HEK293 (cell line): ENCODE measurements around the gene INPP5B.
A peak's percentile ranks its signal among the peaks of the same experiment; 100 is the strongest.

Experiments
- CTCF ChIA-PET: fragments of 350-600 bp; formaldehyde crosslinking; extraction: SDS; loops from one replicate; lab custom pipeline; 2021; ENCODE audit warnings: antibody characterized with exemption; lab: Yijun Ruan, JAX
- POLR2A ChIA-PET: fragments of 300-600 bp; formaldehyde crosslinking; extraction: SDS; loops from one replicate; lab custom pipeline; 2020; ENCODE audit warnings: antibody characterized with exemption, inconsistent platforms; lab: Yijun Ruan, JAX
- H3K27ac ChIP-seq: fragments of 200-500 bp; sonication (Bioruptor generic); 2 replicates; pipeline ENCODE4 v1.5.1; 2014; ENCODE audit warnings: low read depth, low read length, control low read depth, inconsistent platforms; ENCODE audit errors: extremely low read depth
- H3K36me3 ChIP-seq, 2 experiments: fragments of 200-500 bp in 1 of 2; sonication (Bioruptor generic) in 1 of 2; 1 replicate in 1 of 2; 2 replicates in 1 of 2; pipeline ENCODE4 v1.5.1; 2014 to 2017; ENCODE audit warnings: inconsistent platforms in 2 of 2, low read length in 2 of 2; ENCODE audit not compliant: control insufficient read depth in 2 of 2, insufficient read depth in 1 of 2
- H3K4me1 ChIP-seq: fragments of 200-500 bp; sonication (Bioruptor generic); 2 replicates; pipeline ENCODE4 v1.5.1; 2014; ENCODE audit warnings: mild to moderate bottlenecking, low read length, inconsistent platforms; ENCODE audit not compliant: control insufficient read depth, insufficient read depth
- H3K4me3 ChIP-seq: 2 replicates; pipeline ENCODE4 v1.5.1; 2011; ENCODE audit warnings: low read depth, mild to moderate bottlenecking, control low read depth, low read length, moderate library complexity
- H3K9me3 ChIP-seq: fragments of 200-500 bp; sonication (Bioruptor generic); 2 replicates; pipeline ENCODE4 v1.5.1; 2014; ENCODE audit warnings: low read depth, low read length, inconsistent platforms; ENCODE audit not compliant: control insufficient read depth, insufficient read depth
- BCL11A ChIP-seq: fragments of 450-650 bp; formaldehyde crosslinking; IDR thresholded peaks from 2 replicates; pipeline ENCODE4 v1.5.1; 2016; ENCODE audit warnings: low read depth, missing biosample characterization, missing genetic modification characterization
- BCL11B ChIP-seq: fragments of 450-650 bp; formaldehyde crosslinking; IDR thresholded peaks from 2 replicates; pipeline ENCODE4 v1.5.1; 2016; ENCODE audit warnings: low read depth, missing biosample characterization, missing genetic modification characterization
- GLIS2 ChIP-seq: fragments of 450-650 bp; formaldehyde crosslinking; IDR thresholded peaks from 2 replicates; pipeline ENCODE4 v1.5.1; 2016; ENCODE audit warnings: missing biosample characterization, missing genetic modification characterization
- KLF1 ChIP-seq: fragments of 450-650 bp; formaldehyde crosslinking; IDR thresholded peaks from 2 replicates; pipeline ENCODE4 v1.5.1; 2016; ENCODE audit warnings: missing biosample characterization, missing genetic modification characterization
- KLF10 ChIP-seq: fragments of 450-650 bp; IDR thresholded peaks from 2 replicates; pipeline ENCODE4 v1.5.1; 2018; ENCODE audit warnings: missing biosample characterization, mild to moderate bottlenecking, missing genetic modification characterization
- PRDM10 ChIP-seq: fragments of 450-650 bp; formaldehyde crosslinking; IDR thresholded peaks from 2 replicates; pipeline ENCODE4 v1.5.1; 2016; ENCODE audit warnings: missing biosample characterization, missing genetic modification characterization
- REPIN1 ChIP-seq: fragments of 450-650 bp; formaldehyde crosslinking; IDR thresholded peaks from 2 replicates; pipeline ENCODE4 v1.5.1; 2017; ENCODE audit warnings: missing biosample characterization, missing genetic modification characterization, low read depth
- SCRT2 ChIP-seq: fragments of 450-650 bp; formaldehyde crosslinking; IDR thresholded peaks from 2 replicates; pipeline ENCODE4 v1.5.1; 2016; ENCODE audit warnings: missing biosample characterization, missing genetic modification characterization
- ZBTB17 ChIP-seq: fragments of 450-650 bp; formaldehyde crosslinking; IDR thresholded peaks from 2 replicates; pipeline ENCODE4 v1.5.1; 2016; ENCODE audit warnings: missing biosample characterization, missing genetic modification characterization
- ZBTB48 ChIP-seq: fragments of 450-650 bp; formaldehyde crosslinking; IDR thresholded peaks from 2 replicates; pipeline ENCODE4 v1.5.1; 2016; ENCODE audit warnings: missing biosample characterization, missing genetic modification characterization
- ZFP3 ChIP-seq: fragments of 450-650 bp; formaldehyde crosslinking; IDR thresholded peaks from 2 replicates; pipeline ENCODE4 v1.5.1; 2016; ENCODE audit warnings: low read depth, missing biosample characterization, missing genetic modification characterization
- ZNF211 ChIP-seq: fragments of 450-650 bp; formaldehyde crosslinking; IDR thresholded peaks from 2 replicates; pipeline ENCODE4 v1.5.1; 2016; ENCODE audit warnings: low read depth, missing biosample characterization, missing genetic modification characterization
- ZNF221 ChIP-seq: fragments of 450-650 bp; formaldehyde crosslinking; IDR thresholded peaks from 2 replicates; pipeline ENCODE4 v1.5.1; 2017; ENCODE audit warnings: missing biosample characterization, missing genetic modification characterization, borderline replicate concordance
- ZNF530 ChIP-seq: fragments of 450-650 bp; formaldehyde crosslinking; IDR thresholded peaks from 2 replicates; pipeline ENCODE4 v1.5.1; 2016; ENCODE audit warnings: low read depth, missing biosample characterization, missing genetic modification characterization
- ZNF624 ChIP-seq: fragments of 450-650 bp; formaldehyde crosslinking; IDR thresholded peaks from 2 replicates; pipeline ENCODE4 v1.5.1; 2017; ENCODE audit warnings: missing biosample characterization, missing genetic modification characterization

INPP5B gene

GRCh38 chr1:37952738-37953137 is 5.9 kb upstream of the INPP5B start:
- peak; percentile 37; the same call in 1 of the 2 replicates for TF ChIP-seq ZBTB17 (tag by site-specific recombination)
- TF ChIP-seq KLF10 (tag by site-specific recombination), result no peak
- TF ChIP-seq SCRT2 (tag by site-specific recombination), result no peak
- TF ChIP-seq PRDM10 (tag by site-specific recombination), result peak; percentile 97
- TF ChIP-seq, all 188 proteins: peak for 2
- Histone ChIP-seq H3K4me1 (no peaks in the 10 kb centered on the region), H3K36me3 (peaks cover 3 to 20% of the 10 kb centered on the region in 2 experiments), H3K27ac (no peak overlapping the region), H3K9me3 (no peaks in the 10 kb centered on the region), H3K4me3 (no peak overlapping the region)
- ChIA-PET CTCF (interaction anchor here (1.9 kb wide), 1 partner anchor 17 kb away, joined by 6 read pairs; no protein-coding TSS in a partner anchor), POLR2A (no interaction called here)

GRCh38 chr1:37951783-37952624 is 5.2 kb upstream of the INPP5B start:
- Histone ChIP-seq H3K4me3 (no peak overlapping the region), H3K36me3 (peaks cover 3 to 12% of the 10 kb centered on the region in 2 experiments; a peak in 2 of 3 replicates), H3K4me1 (no peaks in the 10 kb centered on the region), H3K27ac (no peak overlapping the region), H3K9me3 (no peaks in the 10 kb centered on the region)
- CTCF ChIA-PET, result interaction anchor here (1.9 kb wide), 1 partner anchor 16 kb away, joined by 6 read pairs; no protein-coding TSS in a partner anchor
- POLR2A ChIA-PET, result interaction anchor here (4.1 kb wide), 1 partner anchor 20 kb away, joined by 16 read pairs; no protein-coding TSS in a partner anchor
- TF ChIP-seq ZNF221 (tag by site-specific recombination) (no peak), ZNF624 (tag by site-specific recombination) (no peak), ZBTB17 (tag by site-specific recombination) (no peak), BCL11A (peak; percentile 85), ZNF211 (no peak), ZNF530 (tag by site-specific recombination) (no peak), REPIN1 (tag by site-specific recombination) (no peak), BCL11B (tag by site-specific recombination) (peak; percentile 91), ZBTB48 (tag by site-specific recombination) (no peak), GLIS2 (no peak)

- Histone ChIP-seq H3K36me3 (peaks cover 0 to 5% of the 10 kb centered on the region in 2 experiments; a peak in 2 of 3 replicates), H3K9me3 (no peaks in the 10 kb centered on the region), H3K4me3 (no peak overlapping the region), H3K4me1 (no peaks in the 10 kb centered on the region), H3K27ac (no peak overlapping the region)
- POLR2A ChIA-PET, result interaction anchor here (4.1 kb wide), 1 partner anchor 19 kb away, joined by 16 read pairs; no protein-coding TSS in a partner anchor
- CTCF ChIA-PET, result interaction anchor here (0.7 to 1.9 kb wide), 3 partner anchors 15 to 61 kb away, joined by 3 to 6 read pairs (median 3); no protein-coding TSS in a partner anchor
- TF ChIP-seq KLF1 (tag by site-specific recombination), result peak; percentile 49
- no peak for TF ChIP-seq ZFP3 (tag by site-specific recombination)
These were observed 4.4 kb upstream of the INPP5B start for GRCh38 chr1:37951041-37951782.
